Suppressor macrophage treated with lipopolysaccharide for 4 hours (primary cell): ENCODE data around the gene FARP2.

Source experiments
- DNase-seq: peaks from one replicate; pipeline ENCODE4 v3.0.0-alpha.2; 2020

The FARP2 gene

DNA sequence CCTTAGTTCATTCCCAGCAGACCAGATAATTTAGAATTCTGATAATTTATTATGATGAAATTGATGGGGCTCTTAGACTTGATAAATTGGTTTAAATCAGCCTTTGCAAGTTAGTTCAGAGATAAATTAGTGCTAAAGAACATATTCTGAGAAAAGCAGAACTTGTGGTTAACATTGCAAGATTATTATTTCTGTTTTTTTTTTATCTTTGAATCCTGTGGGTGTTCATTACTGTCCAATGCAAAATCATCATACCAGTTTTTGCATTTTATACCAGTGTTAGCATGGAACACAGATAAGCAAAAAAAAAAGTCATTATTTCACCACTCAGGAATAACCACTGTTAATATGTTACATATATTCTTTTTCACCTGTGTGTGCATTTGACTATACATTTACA, 31.3 kb upstream of the FARP2 start:
- peak; percentile 36 for DNase-seq

DNA sequence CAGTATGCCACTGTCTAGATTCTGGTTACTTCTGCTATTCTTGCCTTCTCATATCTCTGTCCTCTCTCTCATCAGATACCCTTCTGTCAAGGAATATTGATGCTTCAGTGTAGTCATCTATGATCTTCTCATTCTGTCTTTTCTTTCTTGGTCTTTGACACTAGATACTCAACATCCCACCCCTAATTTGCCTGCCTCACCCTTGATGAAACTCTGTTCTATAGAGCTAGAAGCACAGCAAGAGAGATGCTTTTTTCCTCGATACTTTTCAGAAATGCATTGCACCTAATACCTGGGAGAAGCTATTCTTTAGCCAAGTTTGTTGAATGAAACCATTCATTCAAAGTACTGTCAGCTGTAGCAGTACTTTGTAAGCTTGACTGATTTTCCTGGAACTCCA, 30.8 kb upstream of the FARP2 start:
- DNase-seq, result no peak

DNA sequence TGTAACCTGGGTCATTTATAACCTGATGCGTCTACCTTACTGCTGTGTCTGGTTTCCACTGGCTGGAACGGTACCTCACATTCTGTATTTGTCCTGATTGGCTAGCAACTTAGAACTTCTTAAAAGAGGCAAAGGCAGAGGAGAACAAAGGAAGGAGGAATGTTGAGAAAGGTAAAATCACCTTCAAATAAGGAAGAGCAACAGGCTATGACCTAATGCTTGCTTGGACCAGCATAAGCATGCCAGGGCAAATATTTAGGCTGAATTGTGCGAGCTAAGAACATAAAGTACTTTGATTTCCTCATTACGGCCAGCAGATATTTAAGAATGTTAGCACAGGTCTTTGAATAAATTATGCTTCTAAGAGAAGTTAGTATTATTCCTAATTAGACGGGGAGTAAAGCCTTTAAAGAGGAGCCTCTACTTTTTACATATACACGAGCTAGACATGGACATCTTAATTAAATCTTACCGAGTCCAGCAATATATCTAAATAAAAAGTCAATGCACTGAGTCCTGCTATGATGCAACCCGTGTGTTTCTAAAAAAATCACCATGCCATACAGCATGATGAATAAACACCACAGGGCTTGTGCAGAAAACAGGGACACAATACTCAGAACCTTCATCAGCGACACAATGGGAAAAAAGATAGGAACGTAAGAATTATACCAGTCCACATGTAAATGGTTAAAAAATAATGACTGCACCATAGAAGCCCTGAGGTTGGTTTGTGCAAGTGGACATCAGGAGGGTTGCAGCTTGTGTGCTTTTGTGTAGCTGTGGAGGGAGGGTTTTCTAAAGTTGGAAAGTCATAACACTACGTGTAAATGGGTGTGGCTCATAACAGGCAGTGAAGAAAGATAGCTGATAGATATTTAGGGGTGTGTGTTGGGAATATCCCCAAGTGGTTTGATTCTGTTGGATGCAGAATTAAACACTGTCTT, 26.1 kb upstream of the FARP2 start:
- no peak for DNase-seq

DNA sequence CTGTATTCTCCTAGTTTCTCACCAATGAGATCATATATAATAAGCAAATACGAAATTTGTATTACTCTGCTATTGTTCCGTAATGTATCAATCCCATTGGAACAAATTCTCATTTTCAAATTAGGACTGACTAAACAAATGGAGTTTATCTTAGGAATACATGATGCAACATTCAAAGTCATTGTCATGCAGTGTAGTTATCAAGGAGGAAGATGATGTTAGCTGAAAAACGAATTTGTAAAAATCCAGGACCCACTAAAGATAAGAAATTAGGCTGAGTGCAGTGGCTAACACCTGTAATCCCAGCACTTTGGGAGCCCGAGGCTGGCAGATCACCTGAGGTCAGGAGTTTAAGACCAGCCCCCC, 25.5 kb upstream of the FARP2 start:
- no peak for DNase-seq

DNA sequence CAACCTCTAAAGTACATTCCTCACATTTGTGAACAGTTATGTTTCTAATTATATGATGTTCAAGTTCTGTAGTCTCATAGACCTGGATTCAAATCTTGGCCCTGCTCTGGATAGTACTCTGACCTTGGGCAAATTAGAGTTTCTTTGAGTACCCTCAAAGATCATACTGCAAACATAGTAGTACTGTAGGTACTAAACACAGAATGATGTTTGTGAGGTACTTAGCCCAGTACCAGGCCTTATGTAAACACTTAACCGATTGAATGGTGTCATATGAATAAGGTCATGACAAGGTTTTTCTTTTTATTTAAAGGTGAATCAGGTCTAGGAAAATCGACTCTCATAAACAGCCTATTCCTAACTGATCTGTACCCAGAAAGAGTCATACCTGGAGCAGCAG, 21.3 kb upstream of the FARP2 start:
- no peak for DNase-seq

DNA sequence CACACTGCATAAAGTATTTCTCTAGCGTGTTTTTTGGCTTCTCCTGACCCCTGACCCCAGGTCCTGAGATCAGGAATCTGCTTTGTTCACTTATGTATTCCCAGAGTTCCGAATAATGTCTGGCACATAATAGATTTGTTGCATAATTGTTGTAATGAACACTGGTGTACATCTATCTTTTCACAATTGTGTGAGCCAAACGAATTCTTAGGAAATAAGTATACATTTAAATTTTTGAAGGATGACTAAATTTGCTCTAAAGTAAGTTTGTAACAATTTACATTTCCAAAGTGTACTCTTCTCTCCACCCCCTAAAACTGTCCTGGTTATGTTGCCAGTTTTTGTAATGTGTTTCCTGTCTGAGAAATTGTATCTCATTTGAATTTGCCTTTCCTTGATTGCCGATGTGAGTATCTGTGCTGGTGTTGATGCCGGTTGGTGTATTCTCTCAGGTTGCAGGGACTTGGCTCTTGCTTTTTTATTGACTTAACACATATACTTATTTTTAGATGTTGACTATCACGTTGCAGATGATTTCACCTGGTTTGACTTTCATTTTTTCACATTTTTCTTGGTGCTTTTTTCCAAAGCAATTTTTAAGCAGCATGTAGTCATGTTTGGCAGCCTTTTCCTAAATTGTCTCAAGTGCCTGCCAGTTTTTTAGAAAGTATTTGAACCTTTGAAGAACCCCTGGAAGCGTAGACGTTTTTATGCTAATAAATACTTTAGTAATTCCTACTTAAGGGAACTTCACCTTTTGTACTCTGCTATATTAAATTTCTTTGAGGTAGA, 16.1 kb upstream of the FARP2 start:
- DNase-seq, result no peak

DNA sequence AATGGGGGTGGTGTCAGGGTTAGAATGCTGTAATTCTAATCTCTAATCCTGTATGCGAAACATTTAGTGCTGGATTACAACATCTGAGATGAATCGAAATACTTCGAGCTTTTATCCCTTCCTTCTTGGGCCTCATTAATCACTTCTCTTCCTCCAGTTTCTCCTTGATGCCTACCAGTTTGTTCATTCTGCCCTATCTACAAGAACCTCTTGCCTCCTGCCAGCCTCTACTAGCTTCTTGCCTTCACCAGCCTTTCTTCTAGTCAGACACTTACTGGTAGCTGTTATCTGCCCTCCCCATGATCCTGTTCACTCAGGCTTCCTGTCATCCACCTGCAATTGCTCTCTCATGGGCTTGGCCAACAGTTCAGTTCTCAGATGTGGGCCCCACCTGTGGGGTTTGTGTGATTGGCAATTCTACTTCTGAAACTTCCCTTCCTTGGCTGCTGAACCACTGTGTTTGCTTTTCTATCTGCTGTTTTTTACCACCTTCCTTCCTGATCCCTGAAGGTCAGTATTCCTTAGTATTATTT, 15.4 kb upstream of the FARP2 start:
- no peak for DNase-seq

DNA sequence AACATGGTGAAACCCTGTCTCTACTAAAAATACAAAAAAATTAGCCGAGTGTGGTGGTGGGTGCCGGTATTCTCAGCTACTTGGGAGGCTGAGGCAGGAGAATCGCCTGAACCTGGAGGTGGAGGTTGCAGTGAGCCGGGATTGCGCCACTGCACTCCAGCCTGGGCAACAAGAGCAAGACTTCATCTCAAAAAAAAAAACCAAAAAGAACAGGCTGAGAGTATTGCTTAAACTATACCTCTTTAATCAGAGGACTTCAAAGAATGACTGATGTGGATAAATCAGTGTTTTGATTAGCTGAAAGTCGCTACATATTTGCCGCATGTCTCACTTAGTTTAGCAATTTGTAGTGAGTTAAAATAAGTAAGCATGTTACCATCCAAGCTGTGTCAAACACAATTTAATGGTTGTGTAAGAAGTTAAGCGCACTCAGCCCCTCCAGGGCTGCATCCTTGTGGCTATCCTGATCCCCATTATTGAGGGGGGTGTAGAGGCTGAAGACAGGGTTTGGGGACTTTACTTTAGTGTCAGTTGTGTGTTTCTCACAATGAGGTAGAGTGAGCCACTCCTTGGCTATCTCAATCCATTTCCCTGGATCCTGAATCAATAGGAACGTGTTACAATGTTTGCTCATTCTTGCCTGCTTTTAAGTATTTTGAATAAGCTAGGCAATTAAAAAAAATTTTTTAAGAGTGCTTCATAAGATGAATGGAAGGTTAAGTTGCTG, 11.0 kb upstream of the FARP2 start:
- DNase-seq, result no peak

DNA sequence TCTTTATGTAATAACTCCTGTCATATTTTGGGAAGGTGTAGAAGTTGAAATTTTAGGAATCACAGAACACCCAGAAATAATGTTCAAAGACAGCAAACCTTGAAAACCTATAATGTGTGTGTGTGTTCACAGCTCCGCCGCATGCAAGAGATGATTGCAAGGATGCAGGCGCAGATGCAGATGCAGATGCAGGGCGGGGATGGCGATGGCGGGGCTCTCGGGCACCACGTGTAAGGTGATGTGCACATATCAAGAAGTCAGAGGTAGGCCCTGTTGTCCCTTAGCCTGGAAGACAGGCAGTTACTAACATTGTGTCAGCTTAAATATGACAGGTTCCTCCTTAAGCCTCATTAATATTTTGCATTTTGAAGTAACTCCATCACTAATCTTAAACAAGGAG, 6.1 kb upstream of the FARP2 start:
- DNase-seq, result no peak

DNA sequence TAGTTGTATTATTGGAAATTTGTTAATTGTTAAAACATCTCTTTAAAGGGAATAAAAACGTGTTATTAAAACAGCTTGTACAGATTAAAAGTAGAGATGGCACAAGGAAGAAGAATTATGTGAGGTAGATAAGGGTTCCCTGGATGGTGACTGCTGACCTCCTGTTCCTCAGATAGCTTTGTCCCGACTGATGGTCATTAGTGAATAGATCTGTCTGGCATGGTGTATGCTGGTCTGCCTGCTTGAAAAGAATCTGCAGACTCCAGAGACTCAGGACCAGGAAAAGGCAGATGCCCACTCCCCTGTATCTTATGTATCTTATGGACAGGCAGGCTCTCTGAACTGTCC, 5.6 kb upstream of the FARP2 start:
- DNase-seq, result no peak

DNA sequence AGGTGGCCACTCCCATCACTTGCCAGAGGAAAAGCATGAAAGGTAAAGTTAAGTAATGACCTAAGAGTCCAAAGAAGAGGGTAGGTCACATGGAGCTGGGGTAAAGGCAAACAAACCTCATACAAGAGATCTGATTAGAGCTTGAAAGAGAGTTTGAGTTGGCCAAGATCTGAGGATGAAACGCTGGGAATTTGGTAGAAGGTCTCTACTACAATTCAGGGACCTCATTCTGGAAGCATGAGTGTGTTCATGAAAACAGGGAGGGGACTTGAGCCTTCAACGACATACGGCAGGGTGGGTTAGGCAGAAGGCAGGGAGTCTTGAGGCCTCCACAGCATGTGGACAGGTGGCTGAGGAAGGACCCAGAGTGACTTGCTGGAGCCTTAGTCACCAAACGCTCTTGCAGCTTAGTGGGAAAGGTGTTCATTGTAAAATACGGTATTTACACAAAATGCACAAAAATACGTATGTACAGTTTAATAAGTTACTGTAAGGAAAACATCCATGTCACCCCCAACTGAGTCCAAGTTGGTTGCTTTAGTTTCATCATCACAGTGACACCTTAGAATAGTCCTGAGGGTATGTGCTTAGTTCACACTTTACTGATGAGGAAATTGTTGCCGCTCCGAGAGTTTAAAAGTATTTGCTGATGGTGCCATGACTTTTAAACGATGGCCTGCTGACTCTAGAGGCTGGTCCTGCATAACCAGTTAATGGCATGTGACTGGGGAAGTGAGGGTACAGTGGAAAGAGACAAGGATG, 5.0 kb upstream of the FARP2 start:
- DNase-seq, result no peak

DNA sequence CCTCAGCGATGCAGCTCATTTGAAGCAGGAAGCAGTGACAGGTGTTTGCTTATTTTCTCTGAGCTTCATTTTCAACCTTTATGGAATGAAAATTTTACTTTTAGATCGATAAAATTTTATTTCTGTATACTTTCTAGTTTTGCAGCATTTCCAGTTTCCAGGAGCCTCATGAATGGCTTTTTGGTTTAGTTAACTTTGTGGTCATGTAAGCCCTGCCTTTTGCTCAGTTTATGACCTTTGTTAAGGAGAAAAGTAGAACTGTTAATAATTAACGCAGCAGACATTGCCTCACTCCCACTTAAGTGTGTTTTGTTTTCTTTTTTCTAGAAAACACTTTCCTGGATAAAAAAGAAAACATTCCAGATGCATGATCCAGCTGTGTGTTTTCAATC, 4.4 kb upstream of the FARP2 start:
- no peak for DNase-seq

DNA sequence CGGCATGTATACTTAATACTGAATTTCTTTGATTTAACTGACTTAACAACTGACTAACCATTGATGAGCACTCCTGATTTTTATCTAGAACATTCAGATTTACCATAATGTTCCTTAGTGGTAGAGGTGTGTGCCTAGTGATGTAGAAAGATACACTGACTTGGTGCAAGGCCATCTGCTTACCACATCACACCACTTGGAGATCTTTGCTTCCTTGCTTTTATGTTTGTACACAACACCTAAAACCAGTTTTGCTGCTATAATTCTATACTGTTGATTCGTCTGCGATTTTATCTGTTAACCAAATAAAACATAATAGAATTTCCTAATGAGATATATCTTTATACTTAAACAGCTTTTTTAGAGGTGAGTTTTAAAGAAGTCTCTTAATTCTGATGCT, 3.9 kb upstream of the FARP2 start:
- DNase-seq, result no peak

DNA sequence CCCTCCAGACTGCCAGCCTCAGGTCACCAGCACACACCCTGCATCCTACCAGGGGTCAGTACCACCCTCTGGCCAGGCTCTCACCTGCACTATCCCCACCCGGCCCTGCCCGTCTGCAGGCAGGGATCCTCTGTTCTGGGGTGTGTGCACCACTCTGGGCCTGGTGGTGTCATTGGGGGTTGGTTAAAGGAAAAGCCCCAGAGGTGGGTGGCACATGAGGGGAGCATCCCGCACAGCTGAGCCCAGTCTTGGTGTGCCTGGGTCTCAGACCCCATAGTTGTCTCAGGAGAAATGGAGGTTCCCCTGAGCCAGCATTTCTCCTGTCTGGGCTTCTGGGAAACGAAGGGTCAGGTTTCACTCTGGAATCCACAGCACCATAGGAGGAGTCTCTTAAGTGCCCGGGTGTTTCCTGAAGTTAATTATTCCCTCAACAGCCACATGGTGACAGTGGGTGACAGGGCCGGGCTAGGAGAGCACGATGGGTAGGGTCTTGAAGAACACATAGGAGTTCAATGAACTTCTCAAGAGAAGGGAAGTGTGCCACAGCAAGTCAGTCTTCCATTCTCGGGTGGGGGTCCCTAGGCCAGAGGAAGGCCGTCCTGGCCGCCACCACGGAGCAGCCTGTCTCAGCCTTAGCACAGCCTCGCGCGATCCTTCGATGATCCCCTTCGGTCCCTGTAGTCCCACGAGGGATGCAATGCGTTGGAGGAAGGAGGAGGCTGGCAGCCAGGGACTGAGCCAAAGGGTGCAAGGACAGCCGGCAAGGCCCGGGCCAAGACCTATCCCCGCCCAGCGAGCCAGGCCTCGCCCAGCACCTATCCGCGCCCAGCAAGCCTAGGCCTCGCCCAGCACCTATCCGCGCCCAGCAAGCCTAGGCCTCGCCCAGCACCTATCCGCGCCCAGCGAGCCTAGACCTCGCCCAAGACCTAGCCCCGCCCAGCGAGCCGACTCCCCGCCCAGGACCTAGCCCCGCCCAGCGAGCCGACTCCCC, 1.1 kb upstream of the FARP2 start:
- DNase-seq, result peak; percentile 58

DNA sequence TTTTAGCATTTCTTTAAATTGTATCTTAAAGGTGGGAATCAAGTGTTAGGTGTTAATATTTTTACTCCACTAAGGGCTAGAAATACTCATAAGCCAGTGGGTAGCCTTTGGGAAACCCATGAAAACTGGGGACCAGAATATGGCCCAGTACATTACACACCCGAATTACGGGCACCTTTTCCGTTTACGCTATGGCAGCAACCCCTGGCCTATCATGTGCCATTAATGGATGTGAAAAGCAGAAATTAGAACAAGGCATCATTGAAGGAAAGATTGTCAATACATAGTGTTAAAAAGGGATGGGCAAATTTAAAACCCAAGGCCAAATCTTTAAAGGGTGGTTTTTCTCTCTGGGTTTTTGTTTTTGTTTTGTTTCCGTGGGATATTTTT, 781 bp downstream of the FARP2 start:
- peak; percentile 19 for DNase-seq

DNA sequence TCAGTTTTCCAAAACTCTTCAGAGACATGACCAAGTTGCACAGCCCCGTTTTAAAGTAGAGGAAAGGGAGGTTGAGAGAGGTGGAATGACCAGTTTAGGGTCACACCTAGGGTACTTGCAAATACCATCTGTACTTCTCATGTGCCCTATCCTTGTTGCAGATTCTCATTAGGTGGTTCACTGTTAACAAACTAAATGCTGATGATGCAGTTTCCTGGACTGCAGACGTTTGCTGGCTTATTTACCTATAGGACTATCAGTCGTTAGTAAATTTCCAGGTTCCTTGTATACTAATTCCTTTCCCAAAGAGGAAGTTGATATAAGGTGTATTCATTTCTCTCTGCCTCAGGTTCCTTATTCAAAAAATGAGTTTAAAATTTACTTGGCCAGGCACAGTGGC, 1.4 kb downstream of the FARP2 start:
- DNase-seq, result no peak

DNA sequence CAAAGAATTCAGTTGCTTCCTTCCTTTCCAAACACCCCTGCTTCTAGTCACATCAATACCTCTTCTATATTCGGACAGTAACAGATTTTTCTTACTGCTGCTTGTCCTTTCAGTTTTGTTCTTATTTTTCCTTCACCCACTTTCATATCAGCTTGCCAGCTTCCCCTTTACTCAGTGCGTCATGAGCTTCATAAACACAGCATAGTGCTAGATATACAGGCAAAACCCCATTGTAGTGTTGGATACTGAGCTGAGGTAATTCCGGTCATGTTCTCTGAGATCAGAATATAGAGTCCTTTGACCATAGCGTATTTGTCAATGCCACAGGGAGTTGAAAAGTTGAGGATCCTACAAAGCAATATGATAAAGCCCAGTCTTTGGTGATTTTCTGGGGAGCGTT, 2.4 kb downstream of the FARP2 start:
- peak; percentile 93 for DNase-seq

DNA sequence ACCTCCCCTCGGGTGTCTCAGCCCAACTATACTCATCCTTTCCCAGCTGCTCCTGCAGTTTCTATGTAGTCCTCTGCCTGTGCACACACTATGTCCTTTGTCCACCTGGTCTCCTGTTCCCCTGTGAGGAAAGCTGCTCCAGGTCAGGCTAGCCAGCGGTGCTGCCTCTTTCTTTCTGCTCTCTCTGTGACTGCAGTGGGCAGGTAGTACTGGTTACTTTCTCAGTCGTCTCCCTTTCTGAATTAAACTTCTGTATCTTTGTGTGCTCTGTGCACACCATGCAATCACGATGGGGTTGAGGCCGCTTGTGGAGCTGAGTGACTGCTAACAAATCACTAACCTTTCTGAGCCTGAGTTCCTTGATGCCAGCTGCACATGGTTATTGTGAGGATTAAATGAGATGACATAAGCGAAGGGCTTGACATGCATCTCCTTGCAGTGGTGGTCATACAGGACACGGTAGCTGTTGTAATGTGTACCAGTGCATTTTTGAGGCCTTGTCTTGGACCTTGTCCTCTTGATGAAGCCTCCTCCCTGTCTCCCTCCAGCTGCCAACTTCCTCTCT, 3.5 kb downstream of the FARP2 start:
- DNase-seq, result no peak

DNA sequence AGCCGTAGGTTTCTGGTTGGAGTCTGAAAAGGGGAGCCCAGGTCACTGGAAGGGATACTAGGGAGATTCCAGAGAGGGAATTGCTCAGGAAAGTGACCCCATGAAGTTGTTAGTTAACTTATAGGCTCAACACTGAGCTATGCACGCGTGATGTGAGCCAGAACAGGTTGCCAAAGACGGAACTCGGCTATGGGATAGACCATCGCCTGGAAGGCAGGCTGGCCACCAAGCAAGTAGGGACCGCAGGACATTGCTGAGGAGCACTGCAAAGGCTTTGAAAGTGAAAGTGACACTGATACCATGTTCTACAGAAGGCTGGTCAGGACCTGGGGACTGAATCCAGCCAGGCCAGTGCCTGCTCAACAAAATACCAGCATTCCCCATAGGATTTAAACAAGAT, 7.3 kb downstream of the FARP2 start:
- DNase-seq, result peak; percentile 22

DNA sequence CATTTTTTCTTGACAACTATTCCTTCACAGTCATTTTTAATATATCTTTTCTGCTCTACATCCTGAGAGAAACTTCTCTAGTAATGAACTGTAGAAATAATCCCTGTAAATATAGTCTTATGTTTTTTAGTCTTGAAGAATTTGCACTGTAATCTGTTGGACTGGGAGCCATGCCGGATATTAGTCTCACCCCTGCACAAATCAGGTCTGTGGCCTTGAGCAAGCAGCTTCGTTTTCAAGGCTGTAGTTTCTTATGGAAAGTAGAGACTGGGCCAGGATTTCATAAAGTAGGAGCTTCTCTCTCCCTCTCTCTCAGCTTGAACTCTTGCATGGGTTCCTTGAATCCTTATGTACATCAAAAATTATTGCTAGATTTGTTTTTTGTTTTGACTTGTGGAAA, 8.7 kb downstream of the FARP2 start:
- DNase-seq, result no peak

DNA sequence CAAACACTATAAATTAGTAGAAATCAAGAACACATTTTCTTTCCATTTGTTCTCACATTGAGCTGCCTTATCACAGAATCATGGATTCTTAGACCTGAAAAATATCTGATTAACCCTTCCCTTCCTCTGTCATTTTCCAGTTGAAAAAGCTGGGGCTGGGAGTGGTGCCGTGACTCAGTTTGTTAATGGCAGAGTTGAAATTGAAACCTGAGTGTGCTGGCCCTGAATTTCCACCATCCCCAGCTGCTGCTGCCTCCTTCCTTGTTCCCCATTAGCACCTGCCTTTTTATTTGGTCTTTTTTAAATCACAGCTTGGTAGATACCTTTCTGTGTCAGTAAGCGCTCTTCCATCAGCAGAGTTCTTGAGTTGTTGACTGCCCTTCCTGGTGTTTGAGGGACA, 10.6 kb downstream of the FARP2 start:
- no peak for DNase-seq
